Transverse colon (tissue), 4 donors: ENCODE measurements around the gene SIAE. TPM values are rescaled to one million over a fixed set of nuclear protein-coding genes. Genes with fewer than 3 reads are reported as not detected.

Experiments
- DNase-seq: peaks from one replicate; pipeline ENCODE4 v3.0.0-alpha.2; 2019
- H3K27ac ChIP-seq, 4 donors: fragments of 200-600 bp; sonication (generic); 2 replicates each; pipeline ENCODE4 v1.5.1; 2016 to 2018; ENCODE audit warnings: inconsistent platforms in 4 of 4
- H3K27me3 ChIP-seq: fragments of 200-600 bp; sonication (generic); 2 replicates; pipeline ENCODE4 v1.5.1; 2017; ENCODE audit warnings: inconsistent platforms
- H3K36me3 ChIP-seq, 4 donors: fragments of 200-600 bp; sonication (generic); 2 replicates each; pipeline ENCODE4 v1.5.1; 2017 to 2019; ENCODE audit warnings: inconsistent platforms in 4 of 4
- H3K4me1 ChIP-seq, 4 donors: fragments of 200-600 bp; sonication (generic); 2 replicates each; pipeline ENCODE4 v1.5.1; 2017 to 2020; ENCODE audit warnings: inconsistent platforms in 4 of 4
- H3K4me3 ChIP-seq, 4 donors: fragments of 200-600 bp; sonication (generic); 1 replicate in 1 of 4; 2 replicates in 3 of 4; pipeline versions ENCODE4 v1.5.1 to v1.6.1; 2017 to 2019; ENCODE audit warnings: inconsistent platforms in 4 of 4
- H3K9me3 ChIP-seq, 2 donors: fragments of 200-600 bp; sonication (generic); 2 replicates each; pipeline ENCODE4 v1.5.1; 2017 to 2019; ENCODE audit warnings: inconsistent platforms in 2 of 2
- EP300 ChIP-seq: sonication (generic); formaldehyde crosslinking; IDR thresholded peaks from one replicate; pipeline ENCODE4 v1.6.1; 2017; ENCODE audit warnings: antibody characterized with exemption, low read depth
- POLR2A ChIP-seq: fragments of 450-650 bp; IDR thresholded peaks from one replicate; pipeline ENCODE4 v1.6.1; 2016; ENCODE audit warnings: antibody characterized with exemption, mild to moderate bottlenecking, moderate library complexity
- POLR2AphosphoS5 ChIP-seq, 3 donors: sonication (generic); formaldehyde crosslinking; IDR thresholded peaks; one replicate each; pipeline ENCODE4 v1.6.1; 2016; ENCODE audit warnings: antibody characterized with exemption in 3 of 3
- WGBS, 2 donors: methylation state at CpG; one replicate each; pipeline ENCODE4 v1.1.5; 2018; ENCODE audit warnings: low coverage in 1 of 2; 5-methylcytosine and 5-hydroxymethylcytosine counted together
- in situ Hi-C, 4 donors: fragments of 200-750 bp; cut with MboI; loops; one replicate each; pipeline versions ENCODE4 v1.15.0 to v1.15.1; 2017; ENCODE audit warnings: low sequenced_read_pairs in 3 of 4, low pct_ligation_motif_present in 1 of 4, low pct_unique_long_range_greater_than_20kb in 1 of 4
- intact Hi-C: fragments of 100-400 bp; cut with DNase I; formaldehyde crosslinking; loops from one replicate; pipeline ENCODE4 v1.15.1; 2023; ENCODE audit warnings: low total_unique reads
- total RNA-seq, 4 donors: library from RNA; depleted of rRNA; stranded (reverse); fragments of >200 nt; gene quantifications; one replicate each; pipeline ENCODE4 v1.1.0, GENCODE V29; 2016
- TF ChIP-seq, protein P1 (sequence below), 5 experiments: fragments of 200-600 bp in 3 of 5; fragments of 450-650 bp in 2 of 5; sonication (generic) in 3 of 5; IDR thresholded peaks; 1 replicate in 2 of 5; 2 replicates in 3 of 5; pipeline ENCODE4 v1.5.1; 2016 to 2017; ENCODE audit warnings: antibody characterized with exemption in 5 of 5, inconsistent platforms in 3 of 5, mild to moderate bottlenecking in 2 of 5, moderate library complexity in 1 of 5

The SIAE gene, protein sequence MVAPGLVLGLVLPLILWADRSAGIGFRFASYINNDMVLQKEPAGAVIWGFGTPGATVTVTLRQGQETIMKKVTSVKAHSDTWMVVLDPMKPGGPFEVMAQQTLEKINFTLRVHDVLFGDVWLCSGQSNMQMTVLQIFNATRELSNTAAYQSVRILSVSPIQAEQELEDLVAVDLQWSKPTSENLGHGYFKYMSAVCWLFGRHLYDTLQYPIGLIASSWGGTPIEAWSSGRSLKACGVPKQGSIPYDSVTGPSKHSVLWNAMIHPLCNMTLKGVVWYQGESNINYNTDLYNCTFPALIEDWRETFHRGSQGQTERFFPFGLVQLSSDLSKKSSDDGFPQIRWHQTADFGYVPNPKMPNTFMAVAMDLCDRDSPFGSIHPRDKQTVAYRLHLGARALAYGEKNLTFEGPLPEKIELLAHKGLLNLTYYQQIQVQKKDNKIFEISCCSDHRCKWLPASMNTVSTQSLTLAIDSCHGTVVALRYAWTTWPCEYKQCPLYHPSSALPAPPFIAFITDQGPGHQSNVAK
- total RNA-seq = 100 to 1,000 TPM in 1 of 4 donors, 10 to 100 TPM in 3; 38.4 to 183 (median 81.2) TPM

GRCh38 chr11:124673333-124674167 lies at the start of gene SIAE, which contains the start of gene SPA17:
Gene SIAE (minus strand): TSS chr11:124673739. CDS start chr11:124673708, 31 bp downstream.
Gene SPA17 (plus strand): TSS chr11:124673904. CDS start chr11:124675265, 1,361 bp downstream.
- TF ChIP-seq EP300 (peak; percentile 42), POLR2A (peak; percentile 90), POLR2AphosphoS5 (IDR thresholded peaks at IDR 0.05) (peak; percentile 87 to 95 (median 89))
- TF ChIP-seq, protein P1, sequence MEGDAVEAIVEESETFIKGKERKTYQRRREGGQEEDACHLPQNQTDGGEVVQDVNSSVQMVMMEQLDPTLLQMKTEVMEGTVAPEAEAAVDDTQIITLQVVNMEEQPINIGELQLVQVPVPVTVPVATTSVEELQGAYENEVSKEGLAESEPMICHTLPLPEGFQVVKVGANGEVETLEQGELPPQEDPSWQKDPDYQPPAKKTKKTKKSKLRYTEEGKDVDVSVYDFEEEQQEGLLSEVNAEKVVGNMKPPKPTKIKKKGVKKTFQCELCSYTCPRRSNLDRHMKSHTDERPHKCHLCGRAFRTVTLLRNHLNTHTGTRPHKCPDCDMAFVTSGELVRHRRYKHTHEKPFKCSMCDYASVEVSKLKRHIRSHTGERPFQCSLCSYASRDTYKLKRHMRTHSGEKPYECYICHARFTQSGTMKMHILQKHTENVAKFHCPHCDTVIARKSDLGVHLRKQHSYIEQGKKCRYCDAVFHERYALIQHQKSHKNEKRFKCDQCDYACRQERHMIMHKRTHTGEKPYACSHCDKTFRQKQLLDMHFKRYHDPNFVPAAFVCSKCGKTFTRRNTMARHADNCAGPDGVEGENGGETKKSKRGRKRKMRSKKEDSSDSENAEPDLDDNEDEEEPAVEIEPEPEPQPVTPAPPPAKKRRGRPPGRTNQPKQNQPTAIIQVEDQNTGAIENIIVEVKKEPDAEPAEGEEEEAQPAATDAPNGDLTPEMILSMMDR (IDR thresholded peaks at IDR 0.05) = no peak
- peak within 1 kb of the TSS; percentile 72 to 95 (median 78) for H3K4me3 ChIP-seq
- peak within 1 kb of the TSS; percentile 90 to 95 (median 92) for H3K27ac ChIP-seq
- H3K4me1 ChIP-seq = peaks cover 10 to 54% (median 17%) of the 10 kb centered on the region in 4 donors
- in situ Hi-C loops = loop anchor here (5.0 to 25.0 kb wide), 4 partner anchors 89 to 164 kb away; partner anchors contain the start of genes ESAM (in 3 of the 4) and VSIG2 (in 1 of the 4)
- intact Hi-C loops = loop anchor here (2.0 kb wide), 1 partner anchor 89 kb away; the partner anchor contains the start of gene ESAM
- H3K36me3 ChIP-seq = no peaks in the 10 kb centered on the region
- peak; percentile 96 for DNase-seq
- WGBS, 2 donors = 0 to 1% methylated on average over 2 to 57 of the region's 58 CpGs
- no peaks in the 10 kb centered on the region for H3K27me3 ChIP-seq
- H3K9me3 ChIP-seq = no peaks in the 10 kb centered on the region

DNA sequence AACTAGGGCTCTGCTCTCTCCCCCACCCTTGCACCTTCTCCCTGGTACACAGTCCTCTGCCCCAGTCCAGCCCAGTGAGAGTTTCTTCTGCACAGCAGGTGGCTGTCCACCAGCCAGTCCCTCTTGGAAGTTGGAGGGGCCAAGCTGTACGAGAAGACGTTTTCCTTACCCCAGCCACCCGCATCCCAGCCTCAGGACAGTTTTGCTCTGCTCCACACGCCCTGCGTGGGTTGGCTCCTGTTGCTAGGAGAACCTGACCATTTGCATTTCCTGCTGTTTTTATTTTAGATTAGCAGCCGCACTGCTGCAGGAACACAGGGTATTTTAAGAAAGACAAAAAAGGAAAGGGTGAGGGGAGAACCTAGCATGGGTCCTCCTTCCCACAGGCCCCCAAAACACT lies 48.6 kb upstream of the SIAE start:
- Histone ChIP-seq H3K36me3 (no peaks in the 10 kb centered on the region), H3K4me3 (no peak overlapping the region), H3K27ac (no peak overlapping the region), H3K4me1 (peaks cover 10 to 29% (median 14%) of the 10 kb centered on the region in 4 donors), H3K27me3 (peaks cover 42% of the 10 kb centered on the region), H3K9me3 (no peaks in the 10 kb centered on the region)
- TF ChIP-seq, protein P1 (IDR thresholded peaks at IDR 0.05) = no peak
- no peak for TF ChIP-seq EP300
- TF ChIP-seq POLR2A = no peak
- no peak for TF ChIP-seq POLR2AphosphoS5 (IDR thresholded peaks at IDR 0.05)
- no peak for DNase-seq
- intact Hi-C loops (no loop called here), in situ Hi-C loops (no loop called here)
- WGBS, 2 donors = 56 to 65% methylated on average over 6 of the region's 6 CpGs

GRCh38 chr11:124719534-124719933 lies 46.0 kb upstream of the SIAE start:
- peaks cover 5 to 14% (median 9%) of the 10 kb centered on the region in 4 donors for H3K4me1 ChIP-seq
- H3K9me3 ChIP-seq = no peaks in the 10 kb centered on the region
- TF ChIP-seq POLR2AphosphoS5 (IDR thresholded peaks at IDR 0.05) (no peak), EP300 (no peak)
- TF ChIP-seq, protein P1 (IDR thresholded peaks at IDR 0.05) = no peak
- H3K27me3 ChIP-seq = peaks cover 51% of the 10 kb centered on the region
- DNase-seq = no peak
- intact Hi-C loops (no loop called here), in situ Hi-C loops (no loop called here)
- no peaks in the 10 kb centered on the region for H3K36me3 ChIP-seq
- no peak overlapping the region for H3K27ac ChIP-seq
- H3K4me3 ChIP-seq = no peak overlapping the region
- 66% methylated on average over 2 of the region's 2 CpGs; no CpG with 5 or more reads in 1 of the 2 donors for WGBS, 2 donors

DNA sequence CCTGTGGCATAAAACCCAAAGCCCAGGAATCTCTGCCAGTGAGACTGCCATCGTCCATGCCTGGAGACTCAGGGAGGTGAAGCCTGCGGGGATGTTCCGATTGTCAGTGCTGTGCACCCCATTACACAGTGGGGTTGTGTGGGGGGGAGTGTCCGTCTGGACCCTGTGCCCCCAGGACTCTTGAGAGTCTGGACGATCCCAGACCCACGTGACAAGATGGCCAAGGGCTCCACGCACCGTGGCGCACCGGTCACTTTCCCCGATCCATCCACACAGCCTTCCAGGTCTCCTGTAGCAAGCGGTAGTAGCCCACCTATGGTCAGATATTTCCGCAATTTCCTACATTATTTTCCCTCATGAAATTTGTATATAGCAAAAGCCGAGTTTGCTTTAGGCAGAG lies 45.3 kb upstream of the SIAE start:
- Histone ChIP-seq H3K27me3 (peaks cover 48% of the 10 kb centered on the region), H3K36me3 (no peaks in the 10 kb centered on the region), H3K9me3 (no peaks in the 10 kb centered on the region), H3K4me1 (peaks cover 5 to 12% (median 9%) of the 10 kb centered on the region in 4 donors), H3K27ac (no peak overlapping the region), H3K4me3 (no peak overlapping the region)
- 40 to 55% methylated on average over 1 to 14 of the region's 14 CpGs for WGBS, 2 donors
- in situ Hi-C loops = no loop called here
- no peak for DNase-seq
- TF ChIP-seq, protein P1 (IDR thresholded peaks at IDR 0.05) = no peak
- TF ChIP-seq POLR2AphosphoS5 (IDR thresholded peaks at IDR 0.05) (no peak), POLR2A (no peak), EP300 (no peak)
- intact Hi-C loops = no loop called here
